Vagina (tissue), 2 donors: ENCODE results near the gene CYP46A1.

Experiments used
- CTCF ChIP-seq, 3 experiments: fragments of 450-650 bp in 2 of 3; fragments of 200-600 bp in 1 of 3; sonication (generic) in 1 of 3; IDR thresholded peaks; one replicate each; pipeline ENCODE4 v1.5.1; 2017 to 2019; ENCODE audit warnings: antibody characterized with exemption in 3 of 3, mild to moderate bottlenecking in 2 of 3, moderate library complexity in 2 of 3
- POLR2A ChIP-seq, 2 donors: fragments of 450-650 bp; IDR thresholded peaks; one replicate each; pipeline ENCODE4 v1.6.1; 2017; ENCODE audit warnings: antibody characterized with exemption in 2 of 2, mild to moderate bottlenecking in 2 of 2, moderate library complexity in 2 of 2
- POLR2AphosphoS5 ChIP-seq, 2 donors: sonication (generic); formaldehyde crosslinking; IDR thresholded peaks; one replicate each; pipeline ENCODE4 v1.9.0; 2017; ENCODE audit warnings: antibody characterized with exemption in 2 of 2, mild to moderate bottlenecking in 2 of 2, low read depth in 1 of 2; ENCODE audit not compliant: insufficient read depth in 1 of 2

GRCh38 chr14:99654235-99654985 lies 29.7 kb upstream of the CYP46A1 start:
- TF ChIP-seq CTCF (IDR thresholded peaks at IDR 0.05) (no peak), POLR2A (IDR thresholded peaks at IDR 0.05) (no peak), POLR2AphosphoS5 (IDR thresholded peaks at IDR 0.05; ENCODE audit: insufficient read depth in 1 of 2, low read depth in 1 of 2) (no peak)
